Natural killer cell (primary cell): ENCODE measurements around the gene PREX1. TPM values are rescaled to one million over a fixed set of nuclear protein-coding genes. Genes with fewer than 3 reads are reported as not detected.

ENCODE experiments used
- ATAC-seq, 3 donors: fragments of 150-1000 bp in 2 of 3; fragments of 200-7000 bp in 1 of 3; cut with Tn5 transposase; 1 replicate in 1 of 3; 2 replicates in 2 of 3; pipeline ENCODE4 v1.10.0; 2021; ENCODE audit warnings: mild to moderate bottlenecking in 2 of 3, moderate library complexity in 2 of 3
- DNase-seq, 2 donors: peaks; one replicate each; pipeline versions ENCODE4 v3.0.0 to v3.0.0-alpha.2; 2013 to 2021; ENCODE audit warnings: mixed read lengths in 1 of 2
- H3K27ac ChIP-seq: one replicate; pipeline ENCODE4 v1.5.1; 2013; ENCODE audit warnings: mild to moderate bottlenecking, low read length
- H3K27me3 ChIP-seq: one replicate; pipeline ENCODE4 v1.6.1; 2013; ENCODE audit warnings: low read length; ENCODE audit not compliant: control insufficient read depth, insufficient read depth
- H3K36me3 ChIP-seq: one replicate; pipeline ENCODE4 v1.6.1; 2013; ENCODE audit warnings: low read length; ENCODE audit not compliant: control insufficient read depth, insufficient read depth
- H3K4me1 ChIP-seq: one replicate; pipeline ENCODE4 v1.6.1; 2013; ENCODE audit warnings: low read length; ENCODE audit not compliant: control insufficient read depth, insufficient read depth
- H3K4me3 ChIP-seq: one replicate; pipeline ENCODE4 v1.5.1; 2013; ENCODE audit warnings: low read length
- H3K9me3 ChIP-seq: one replicate; pipeline ENCODE4 v1.6.1; 2013; ENCODE audit warnings: low read length; ENCODE audit not compliant: control insufficient read depth, insufficient read depth
- H3K27ac Mint-ChIP-seq, 2 donors: one replicate each; pipeline ENCODE4 v1.8.0; 2022; ENCODE audit warnings: mild to moderate bottlenecking in 2 of 2, mixed read lengths in 2 of 2, moderate library complexity in 1 of 2
- H3K27me3 Mint-ChIP-seq, 2 donors: one replicate each; pipeline ENCODE4 v1.8.0; 2022; ENCODE audit warnings: low read depth in 2 of 2, mixed read lengths in 2 of 2
- H3K36me3 Mint-ChIP-seq: one replicate; pipeline ENCODE4 v1.8.0; 2022; ENCODE audit warnings: mixed read lengths
- H3K4me1 Mint-ChIP-seq, 2 donors: one replicate each; pipeline ENCODE4 v1.8.0; 2022; ENCODE audit warnings: mixed read lengths in 2 of 2
- H3K4me3 Mint-ChIP-seq: one replicate; pipeline ENCODE4 v1.8.0; 2022; ENCODE audit warnings: mild to moderate bottlenecking, moderate library complexity, mixed read lengths
- H3K9me3 Mint-ChIP-seq, 2 donors: one replicate each; pipeline ENCODE4 v1.8.0; 2022; ENCODE audit warnings: mixed read lengths in 2 of 2
- CTCF ChIP-seq: fragments of 200-600 bp; IDR thresholded peaks from one replicate; pipeline ENCODE4 v1.8.0; 2022; ENCODE audit warnings: antibody characterized with exemption
- WGBS: methylation state at CpG from one replicate; pipeline ENCODE4 v1.1.7; 2013; ENCODE audit warnings: missing lambda C conversion rate; ENCODE audit not compliant: insufficient coverage; 5-methylcytosine and 5-hydroxymethylcytosine counted together
- intact Hi-C: fragments of 100-400 bp; cut with micrococcal nuclease; formaldehyde crosslinking; loops from one replicate; pipeline ENCODE4 v1.14.2; 2022
- total RNA-seq, 4 donors: library from RNA; stranded (reverse); fragments of 120-200 nt in 1 of 4; gene quantifications; one replicate each; pipeline versions ENCODE4 v1.2.3 to v1.2.4, GENCODE V29; 2013 to 2022

The PREX1 gene
- total RNA-seq, 3 donors from 2014 or later (not counting 1 experiment from before 2014, with no cell fraction given): 382 to 392 (median 389) TPM

GRCh38 chr20:48609491-48609978 is 218.3 kb downstream of the PREX1 start:
- 80% methylated on average over 4 of the region's 5 CpGs for whole genome bisulfite sequencing
- Histone ChIP-seq H3K9me3 (no peaks in the 10 kb centered on the region), H3K27ac (no peak overlapping the region), H3K4me3 (no peak overlapping the region), H3K27me3 (no peaks in the 10 kb centered on the region), H3K4me1 (no peaks in the 10 kb centered on the region), H3K36me3 (no peaks in the 10 kb centered on the region)
- no peaks in the 10 kb centered on the region for H3K27me3 Mint-ChIP-seq
- DNase-seq (no peak), ATAC-seq (no peak)
- intact Hi-C loops: no loop called here
- H3K9me3 Mint-ChIP-seq: no peaks in the 10 kb centered on the region
- no peaks in the 10 kb centered on the region for H3K36me3 Mint-ChIP-seq
- peaks cover 0 to 5% of the 10 kb centered on the region in 2 donors for H3K4me1 Mint-ChIP-seq
- H3K4me3 Mint-ChIP-seq: no peak overlapping the region
- no peak for TF ChIP-seq CTCF
- H3K27ac Mint-ChIP-seq: no peak overlapping the region

GRCh38 chr20:48608756-48609155 is 219.0 kb downstream of the PREX1 start:
- DNase-seq: no peak
- H3K27me3 ChIP-seq: no peaks in the 10 kb centered on the region

GRCh38 chr20:48607544-48607865 is 220.3 kb downstream of the PREX1 start:
- H3K9me3 ChIP-seq: no peaks in the 10 kb centered on the region
- Mint-ChIP-seq H3K4me1 (peaks cover 0 to 5% of the 10 kb centered on the region in 2 donors), H3K4me3 (no peak overlapping the region), H3K9me3 (no peaks in the 10 kb centered on the region), H3K27ac (no peak overlapping the region), H3K36me3 (no peaks in the 10 kb centered on the region), H3K27me3 (no peaks in the 10 kb centered on the region)
- no peak overlapping the region for H3K27ac ChIP-seq
- no peaks in the 10 kb centered on the region for H3K27me3 ChIP-seq
- H3K4me3 ChIP-seq: no peak overlapping the region
- DNase-seq (peak in 1 of 2 donors; percentile 2), ATAC-seq (no peak)
- H3K36me3 ChIP-seq: no peaks in the 10 kb centered on the region
- whole genome bisulfite sequencing: 89% methylated on average over 8 of the region's 8 CpGs
- no peaks in the 10 kb centered on the region for H3K4me1 ChIP-seq
- no peak for TF ChIP-seq CTCF
- intact Hi-C loops: no loop called here

More at GRCh38 chr20:48608756-48609155, 219.0 kb downstream of the PREX1 start:
- intact Hi-C loops: no loop called here
- Histone ChIP-seq H3K4me3 (no peak overlapping the region), H3K36me3 (no peaks in the 10 kb centered on the region), H3K9me3 (no peaks in the 10 kb centered on the region), H3K27ac (no peak overlapping the region), H3K4me1 (no peaks in the 10 kb centered on the region)
- Mint-ChIP-seq H3K9me3 (no peaks in the 10 kb centered on the region), H3K27me3 (no peaks in the 10 kb centered on the region), H3K4me1 (peaks cover 0 to 5% of the 10 kb centered on the region in 2 donors), H3K36me3 (no peaks in the 10 kb centered on the region), H3K27ac (no peak overlapping the region), H3K4me3 (no peak overlapping the region)
- ATAC-seq: no peak
- TF ChIP-seq CTCF: no peak
- 84% methylated on average over 3 of the region's 3 CpGs for WGBS

- Mint-ChIP-seq H3K27me3 (no peaks in the 10 kb centered on the region), H3K9me3 (no peaks in the 10 kb centered on the region), H3K4me1 (peaks cover 0 to 5% of the 10 kb centered on the region in 2 donors), H3K36me3 (no peaks in the 10 kb centered on the region), H3K4me3 (no peak overlapping the region), H3K27ac (no peak overlapping the region)
- no peaks in the 10 kb centered on the region for H3K27me3 ChIP-seq
- ATAC-seq (peak in 1 of 3 donors; percentile 24), DNase-seq (peak in 1 of 2 donors; percentile 12)
- no peaks in the 10 kb centered on the region for H3K9me3 ChIP-seq
- H3K4me1 ChIP-seq: no peaks in the 10 kb centered on the region
- intact Hi-C loops: no loop called here
- no peaks in the 10 kb centered on the region for H3K36me3 ChIP-seq
- H3K4me3 ChIP-seq: no peak overlapping the region
- WGBS: 88% methylated on average over 12 of the region's 12 CpGs
- H3K27ac ChIP-seq: no peak overlapping the region
- no peak for TF ChIP-seq CTCF
Measured at GRCh38 chr20:48606841-48607543, 220.8 kb downstream of the PREX1 start.
